AG04450 (cell line): ENCODE data around the gene PROCR. TPM values are rescaled to one million over a fixed set of nuclear protein-coding genes. Genes with fewer than 3 reads are reported as not detected.

Source experiments
- CTCF ChIA-PET: fragments of 300-600, 350-600 bp; formaldehyde crosslinking; extraction: SDS; loops from one replicate; lab custom pipeline; 2022; ENCODE audit warnings: antibody characterized with exemption, inconsistent platforms; lab: Charles Lee
- POLR2A ChIA-PET: fragments of 350-600 bp; formaldehyde crosslinking; extraction: SDS; loops from one replicate; lab custom pipeline; 2021; ENCODE audit warnings: antibody characterized with exemption, inconsistent platforms; lab: Yijun Ruan, JAX
- DNase-seq: peaks from one replicate; pipeline ENCODE4 v3.0.0-alpha.2; 2011; ENCODE audit warnings: low read depth, low spot score
- H3K27ac ChIP-seq: one replicate; pipeline ENCODE4 v1.5.1; 2012; ENCODE audit warnings: low read depth, low read length, control low read depth
- H3K27me3 ChIP-seq: one replicate; pipeline ENCODE4 v1.6.0; 2012; ENCODE audit warnings: low read length; ENCODE audit not compliant: control insufficient read depth, insufficient read depth
- H3K4me3 ChIP-seq: 2 replicates; pipeline ENCODE4 v1.5.1; 2011; ENCODE audit warnings: mild to moderate bottlenecking, low read depth, low read length, control low read depth
- H3K9me3 ChIP-seq: 2 replicates; pipeline ENCODE4 v1.5.1; 2012; ENCODE audit warnings: low read length; ENCODE audit not compliant: control insufficient read depth, insufficient read depth
- polyA plus RNA-seq: library from polyadenylated mRNA; depleted of rRNA; stranded (reverse); fragments of >200 nt; gene quantifications from 2 replicates; pipeline ENCODE4 v1.2.3, GENCODE V29; 2011
- TF ChIP-seq, protein P1 (sequence below): IDR thresholded peaks from 2 replicates; pipeline ENCODE4 v1.5.1; 2011; ENCODE audit warnings: low read depth, low read length, control low read depth, inconsistent platforms

Gene PROCR
- polyA plus RNA-seq, 1 experiment = 73.8 TPM

DNA sequence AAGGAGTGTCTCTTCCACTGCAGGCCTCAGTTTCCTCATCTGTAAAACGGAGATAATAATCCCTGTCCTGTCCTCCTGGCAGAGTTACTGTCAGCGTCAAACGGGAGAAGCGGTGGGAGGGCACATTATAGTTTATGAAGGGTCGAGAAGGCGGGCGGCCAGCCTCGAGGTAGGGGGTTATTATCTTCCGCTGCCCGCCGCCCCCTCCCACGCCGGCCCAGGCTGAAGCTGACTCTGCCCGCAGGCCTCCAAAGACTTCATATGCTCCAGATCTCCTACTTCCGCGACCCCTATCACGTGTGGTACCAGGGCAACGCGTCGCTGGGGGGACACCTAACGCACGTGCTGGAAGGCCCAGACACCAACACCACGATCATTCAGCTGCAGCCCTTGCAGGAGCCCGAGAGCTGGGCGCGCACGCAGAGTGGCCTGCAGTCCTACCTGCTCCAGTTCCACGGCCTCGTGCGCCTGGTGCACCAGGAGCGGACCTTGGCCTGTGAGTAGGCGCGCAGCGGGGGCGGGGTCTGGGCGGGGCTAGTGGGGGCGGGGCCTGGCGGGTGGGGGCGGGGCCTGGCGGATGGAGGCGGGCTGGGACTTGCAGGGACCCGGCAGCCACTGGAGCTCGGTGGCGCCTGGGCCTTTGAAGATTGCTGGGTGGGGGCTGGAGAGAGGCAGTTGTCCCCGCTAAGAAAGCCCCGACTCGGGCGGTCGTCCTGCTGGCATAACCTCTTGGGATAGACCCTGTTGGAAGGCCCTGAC is 2.8 kb downstream of the PROCR start:
- Histone ChIP-seq H3K27ac (no peak overlapping the region), H3K4me3 (no peak overlapping the region), H3K27me3 (no peaks in the 10 kb centered on the region), H3K9me3 (peaks cover 4% of the 10 kb centered on the region; the same call in 1 of the 2 replicates)
- TF ChIP-seq, protein P1, sequence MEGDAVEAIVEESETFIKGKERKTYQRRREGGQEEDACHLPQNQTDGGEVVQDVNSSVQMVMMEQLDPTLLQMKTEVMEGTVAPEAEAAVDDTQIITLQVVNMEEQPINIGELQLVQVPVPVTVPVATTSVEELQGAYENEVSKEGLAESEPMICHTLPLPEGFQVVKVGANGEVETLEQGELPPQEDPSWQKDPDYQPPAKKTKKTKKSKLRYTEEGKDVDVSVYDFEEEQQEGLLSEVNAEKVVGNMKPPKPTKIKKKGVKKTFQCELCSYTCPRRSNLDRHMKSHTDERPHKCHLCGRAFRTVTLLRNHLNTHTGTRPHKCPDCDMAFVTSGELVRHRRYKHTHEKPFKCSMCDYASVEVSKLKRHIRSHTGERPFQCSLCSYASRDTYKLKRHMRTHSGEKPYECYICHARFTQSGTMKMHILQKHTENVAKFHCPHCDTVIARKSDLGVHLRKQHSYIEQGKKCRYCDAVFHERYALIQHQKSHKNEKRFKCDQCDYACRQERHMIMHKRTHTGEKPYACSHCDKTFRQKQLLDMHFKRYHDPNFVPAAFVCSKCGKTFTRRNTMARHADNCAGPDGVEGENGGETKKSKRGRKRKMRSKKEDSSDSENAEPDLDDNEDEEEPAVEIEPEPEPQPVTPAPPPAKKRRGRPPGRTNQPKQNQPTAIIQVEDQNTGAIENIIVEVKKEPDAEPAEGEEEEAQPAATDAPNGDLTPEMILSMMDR = no peak
- ChIA-PET POLR2A (no interaction called here), CTCF (no interaction called here)
- DNase-seq = no peak

- CTCF ChIA-PET = interaction anchor here (0.6 kb wide), 2 partner anchors 24 to 271 kb away, joined by 3 to 4 read pairs; no protein-coding TSS in a partner anchor
- no peak for DNase-seq
- Histone ChIP-seq H3K9me3 (peaks cover 4% of the 10 kb centered on the region; the same call in 1 of the 2 replicates), H3K4me3 (no peak overlapping the region), H3K27ac (no peak overlapping the region), H3K27me3 (no peaks in the 10 kb centered on the region)
- TF ChIP-seq, protein P1 = no peak
- POLR2A ChIA-PET = interaction anchor here (0.7 kb wide), 1 partner anchor 29 kb away, joined by 6 read pairs; no protein-coding TSS in a partner anchor
Measured at GRCh38 chr20:35176132-35176531, 4.3 kb downstream of the PROCR start.

GRCh38 chr20:35179292-35180212 is 7.7 kb downstream of the PROCR start:
- no peak overlapping the region for H3K27ac ChIP-seq
- peaks cover 2% of the 10 kb centered on the region; the same call in 1 of the 2 replicates for H3K9me3 ChIP-seq
- TF ChIP-seq, protein P1 = no peak
- CTCF ChIA-PET = interaction anchor here (0.8 kb wide), 1 partner anchor 29 kb away, joined by 3 read pairs; no protein-coding TSS in a partner anchor
- H3K4me3 ChIP-seq = no peak overlapping the region
- DNase-seq = no peak
- H3K27me3 ChIP-seq = no peaks in the 10 kb centered on the region
- POLR2A ChIA-PET = no interaction called here

DNA sequence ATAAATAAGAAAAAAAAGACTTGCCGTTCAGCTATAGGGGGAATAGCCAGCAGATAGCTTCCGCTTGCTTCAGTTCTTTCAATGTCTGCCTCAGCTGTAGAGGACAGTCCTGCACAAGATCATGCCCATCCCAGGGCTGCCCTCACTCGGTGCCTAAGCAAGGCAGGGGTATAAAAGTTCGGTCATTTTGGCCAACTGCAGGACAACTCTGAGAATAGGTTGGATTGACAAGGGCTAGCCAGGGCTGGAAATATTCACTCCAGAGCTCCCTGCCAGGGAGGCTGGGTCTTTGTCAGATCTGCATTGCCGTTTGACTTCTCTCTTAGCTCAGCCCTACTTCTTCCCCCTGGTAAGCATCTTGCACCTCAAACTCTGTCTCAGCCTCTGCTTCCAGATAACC is 8.4 kb downstream of the PROCR start:
- DNase-seq = no peak
- Histone ChIP-seq H3K27me3 (no peaks in the 10 kb centered on the region), H3K9me3 (no peaks in the 10 kb centered on the region), H3K4me3 (no peak overlapping the region), H3K27ac (no peak overlapping the region)
- ChIA-PET CTCF (interaction anchor here (0.8 kb wide), 1 partner anchor 29 kb away, joined by 3 read pairs; no protein-coding TSS in a partner anchor), POLR2A (no interaction called here)
- TF ChIP-seq, protein P1 = no peak
